Measurements from ENCODE around the gene YIPF1.

DNA sequence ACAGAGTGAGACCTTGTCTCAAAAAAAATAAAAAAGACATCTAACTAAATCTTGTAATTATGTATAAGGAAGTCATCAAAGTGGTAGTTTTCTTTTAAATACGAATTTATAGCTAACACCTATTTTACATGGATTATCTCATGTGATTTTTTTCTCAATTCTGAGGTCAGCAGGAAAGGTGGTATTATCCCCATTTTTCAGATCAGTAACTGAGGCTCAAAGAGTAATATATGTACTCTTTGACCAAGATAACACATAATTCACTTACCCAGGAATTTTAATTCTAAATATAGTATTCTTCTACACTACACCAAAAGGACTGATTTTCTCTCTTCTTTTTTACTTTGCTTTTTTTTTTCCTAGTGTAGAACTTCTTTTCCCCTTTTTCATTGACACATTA is 46.8 kb upstream of the YIPF1 start:
- TF ChIP-seq, protein P1, sequence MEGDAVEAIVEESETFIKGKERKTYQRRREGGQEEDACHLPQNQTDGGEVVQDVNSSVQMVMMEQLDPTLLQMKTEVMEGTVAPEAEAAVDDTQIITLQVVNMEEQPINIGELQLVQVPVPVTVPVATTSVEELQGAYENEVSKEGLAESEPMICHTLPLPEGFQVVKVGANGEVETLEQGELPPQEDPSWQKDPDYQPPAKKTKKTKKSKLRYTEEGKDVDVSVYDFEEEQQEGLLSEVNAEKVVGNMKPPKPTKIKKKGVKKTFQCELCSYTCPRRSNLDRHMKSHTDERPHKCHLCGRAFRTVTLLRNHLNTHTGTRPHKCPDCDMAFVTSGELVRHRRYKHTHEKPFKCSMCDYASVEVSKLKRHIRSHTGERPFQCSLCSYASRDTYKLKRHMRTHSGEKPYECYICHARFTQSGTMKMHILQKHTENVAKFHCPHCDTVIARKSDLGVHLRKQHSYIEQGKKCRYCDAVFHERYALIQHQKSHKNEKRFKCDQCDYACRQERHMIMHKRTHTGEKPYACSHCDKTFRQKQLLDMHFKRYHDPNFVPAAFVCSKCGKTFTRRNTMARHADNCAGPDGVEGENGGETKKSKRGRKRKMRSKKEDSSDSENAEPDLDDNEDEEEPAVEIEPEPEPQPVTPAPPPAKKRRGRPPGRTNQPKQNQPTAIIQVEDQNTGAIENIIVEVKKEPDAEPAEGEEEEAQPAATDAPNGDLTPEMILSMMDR (IDR thresholded peaks at IDR 0.05): no peak
- TF ChIP-seq EZH2 (IDR thresholded peaks at IDR 0.05) (no peak), EZH2phosphoT487 (IDR thresholded peaks at IDR 0.05) (no peak)
